ENCODE data around the gene CBS.
"Not testable (repeated sequence)": the region's sequence is repeated elsewhere in the genome, so short reads cannot be mapped to it uniquely, and the experiment has no call there.

Gene CBS

GRCh38 chr21:43066690-43067089 lies 8.9 kb downstream of the CBS start:
- H3K4me2 ChIP-seq (ENCODE audit: low read depth, low read length, poor library complexity, severe bottlenecking); H3K27me3 ChIP-seq (ENCODE audit: insufficient read depth, low read length, poor library complexity, severe bottlenecking); H4K20me1 ChIP-seq (ENCODE audit: insufficient read depth, low read length, poor library complexity, severe bottlenecking); H3K36me3 ChIP-seq (ENCODE audit: insufficient read depth, low read length); H3K79me2 ChIP-seq (ENCODE audit: insufficient read depth, low read length); H3K9me2 ChIP-seq (replicated peaks; ENCODE audit: low read depth, low read length); H3F3A ChIP-seq (ENCODE audit: low read depth); H3K9me3 ChIP-seq (ENCODE audit: insufficient read depth, low read depth, low read length); H3K9ac ChIP-seq (ENCODE audit: low read depth, low read length, poor library complexity, severe bottlenecking); H3K4me1 ChIP-seq (ENCODE audit: insufficient read depth, low read length, poor library complexity, severe bottlenecking); H2AFZ ChIP-seq (ENCODE audit: low read length); H3K4me3 ChIP-seq (ENCODE audit: low read length, poor library complexity, severe bottlenecking): not testable (repeated sequence)

- not testable (repeated sequence) for H2AFZ ChIP-seq (ENCODE audit: low read length); H3K9me3 ChIP-seq (ENCODE audit: insufficient read depth, low read depth, low read length); H3K79me2 ChIP-seq (ENCODE audit: insufficient read depth, low read length); H3F3A ChIP-seq (ENCODE audit: low read depth); H3K4me3 ChIP-seq (ENCODE audit: low read length, poor library complexity, severe bottlenecking); H3K9me2 ChIP-seq (replicated peaks; ENCODE audit: low read depth, low read length); H3K36me3 ChIP-seq (ENCODE audit: insufficient read depth, low read length); H4K20me1 ChIP-seq (ENCODE audit: insufficient read depth, low read length, poor library complexity, severe bottlenecking); H3K4me2 ChIP-seq (ENCODE audit: low read depth, low read length, poor library complexity, severe bottlenecking); H3K9ac ChIP-seq (ENCODE audit: low read depth, low read length, poor library complexity, severe bottlenecking); H3K27me3 ChIP-seq (ENCODE audit: insufficient read depth, low read length, poor library complexity, severe bottlenecking); H3K4me1 ChIP-seq (ENCODE audit: insufficient read depth, low read length, poor library complexity, severe bottlenecking)
These were observed 9.6 kb downstream of the CBS start for GRCh38 chr21:43065991-43066390.

GRCh38 chr21:43064265-43064917 lies 11.2 kb downstream of the CBS start:
- H3K4me3 ChIP-seq (ENCODE audit: low read length, poor library complexity, severe bottlenecking); H3K9me2 ChIP-seq (replicated peaks; ENCODE audit: low read depth, low read length); H3K4me2 ChIP-seq (ENCODE audit: low read depth, low read length, poor library complexity, severe bottlenecking); H3F3A ChIP-seq (ENCODE audit: low read depth); H3K36me3 ChIP-seq (ENCODE audit: insufficient read depth, low read length); H2AFZ ChIP-seq (ENCODE audit: low read length); H3K79me2 ChIP-seq (ENCODE audit: insufficient read depth, low read length); H3K9ac ChIP-seq (ENCODE audit: low read depth, low read length, poor library complexity, severe bottlenecking); H4K20me1 ChIP-seq (ENCODE audit: insufficient read depth, low read length, poor library complexity, severe bottlenecking); H3K4me1 ChIP-seq (ENCODE audit: insufficient read depth, low read length, poor library complexity, severe bottlenecking); H3K9me3 ChIP-seq (ENCODE audit: insufficient read depth, low read depth, low read length); H3K27me3 ChIP-seq (ENCODE audit: insufficient read depth, low read length, poor library complexity, severe bottlenecking): not testable (repeated sequence)

- not testable (repeated sequence) for H3F3A ChIP-seq (ENCODE audit: low read depth); H3K9ac ChIP-seq (ENCODE audit: low read depth, low read length, poor library complexity, severe bottlenecking); H3K9me3 ChIP-seq (ENCODE audit: insufficient read depth, low read depth, low read length); H3K9me2 ChIP-seq (replicated peaks; ENCODE audit: low read depth, low read length); H3K36me3 ChIP-seq (ENCODE audit: insufficient read depth, low read length); H3K79me2 ChIP-seq (ENCODE audit: insufficient read depth, low read length); H3K4me1 ChIP-seq (ENCODE audit: insufficient read depth, low read length, poor library complexity, severe bottlenecking); H3K4me3 ChIP-seq (ENCODE audit: low read length, poor library complexity, severe bottlenecking); H4K20me1 ChIP-seq (ENCODE audit: insufficient read depth, low read length, poor library complexity, severe bottlenecking); H3K27me3 ChIP-seq (ENCODE audit: insufficient read depth, low read length, poor library complexity, severe bottlenecking); H2AFZ ChIP-seq (ENCODE audit: low read length); H3K4me2 ChIP-seq (ENCODE audit: low read depth, low read length, poor library complexity, severe bottlenecking)
These were observed 12.5 kb downstream of the CBS start for GRCh38 chr21:43062955-43063664.

- not testable (repeated sequence) for H3K9me2 ChIP-seq (replicated peaks; ENCODE audit: low read depth, low read length); H3K36me3 ChIP-seq (ENCODE audit: insufficient read depth, low read length); H4K20me1 ChIP-seq (ENCODE audit: insufficient read depth, low read length, poor library complexity, severe bottlenecking); H3F3A ChIP-seq (ENCODE audit: low read depth); H3K27me3 ChIP-seq (ENCODE audit: insufficient read depth, low read length, poor library complexity, severe bottlenecking); H3K4me2 ChIP-seq (ENCODE audit: low read depth, low read length, poor library complexity, severe bottlenecking); H3K79me2 ChIP-seq (ENCODE audit: insufficient read depth, low read length); H3K9ac ChIP-seq (ENCODE audit: low read depth, low read length, poor library complexity, severe bottlenecking); H3K4me3 ChIP-seq (ENCODE audit: low read length, poor library complexity, severe bottlenecking); H2AFZ ChIP-seq (ENCODE audit: low read length); H3K9me3 ChIP-seq (ENCODE audit: insufficient read depth, low read depth, low read length); H3K4me1 ChIP-seq (ENCODE audit: insufficient read depth, low read length, poor library complexity, severe bottlenecking)
These were observed 22.5 kb downstream of the CBS start for GRCh38 chr21:43053112-43053511.

GRCh38 chr21:43045876-43046821 lies 29.5 kb downstream of the CBS start:
- not testable (repeated sequence) for H2AFZ ChIP-seq (ENCODE audit: low read length); H3K9me2 ChIP-seq (replicated peaks; ENCODE audit: low read depth, low read length); H3K4me2 ChIP-seq (ENCODE audit: low read depth, low read length, poor library complexity, severe bottlenecking); H3K4me1 ChIP-seq (ENCODE audit: insufficient read depth, low read length, poor library complexity, severe bottlenecking); H3K9ac ChIP-seq (ENCODE audit: low read depth, low read length, poor library complexity, severe bottlenecking); H3K79me2 ChIP-seq (ENCODE audit: insufficient read depth, low read length); H3F3A ChIP-seq (ENCODE audit: low read depth); H4K20me1 ChIP-seq (ENCODE audit: insufficient read depth, low read length, poor library complexity, severe bottlenecking); H3K27me3 ChIP-seq (ENCODE audit: insufficient read depth, low read length, poor library complexity, severe bottlenecking); H3K36me3 ChIP-seq (ENCODE audit: insufficient read depth, low read length); H3K9me3 ChIP-seq (ENCODE audit: insufficient read depth, low read depth, low read length); H3K4me3 ChIP-seq (ENCODE audit: low read length, poor library complexity, severe bottlenecking)

GRCh38 chr21:43045165-43045875 lies 30.3 kb downstream of the CBS start:
- not testable (repeated sequence) for H3K4me2 ChIP-seq (ENCODE audit: low read depth, low read length, poor library complexity, severe bottlenecking); H3K79me2 ChIP-seq (ENCODE audit: insufficient read depth, low read length); H3K9me2 ChIP-seq (replicated peaks; ENCODE audit: low read depth, low read length); H3K9ac ChIP-seq (ENCODE audit: low read depth, low read length, poor library complexity, severe bottlenecking); H3K9me3 ChIP-seq (ENCODE audit: insufficient read depth, low read depth, low read length); H2AFZ ChIP-seq (ENCODE audit: low read length); H3K27me3 ChIP-seq (ENCODE audit: insufficient read depth, low read length, poor library complexity, severe bottlenecking); H3F3A ChIP-seq (ENCODE audit: low read depth); H3K36me3 ChIP-seq (ENCODE audit: insufficient read depth, low read length); H4K20me1 ChIP-seq (ENCODE audit: insufficient read depth, low read length, poor library complexity, severe bottlenecking); H3K4me1 ChIP-seq (ENCODE audit: insufficient read depth, low read length, poor library complexity, severe bottlenecking); H3K4me3 ChIP-seq (ENCODE audit: low read length, poor library complexity, severe bottlenecking)

Data from Loucy (cell line).